Measurements from ENCODE around the gene EP400. TPM values are rescaled to one million over a fixed set of nuclear protein-coding genes. Genes with fewer than 3 reads are reported as not detected.

The EP400 gene
- total and polyA plus RNA-seq, 9 of the 15 experiments (the other 6 are each of a cell fraction or from before 2014, with no cell fraction given) = 4.5 to 58.0 (median 7.0) TPM

DNA sequence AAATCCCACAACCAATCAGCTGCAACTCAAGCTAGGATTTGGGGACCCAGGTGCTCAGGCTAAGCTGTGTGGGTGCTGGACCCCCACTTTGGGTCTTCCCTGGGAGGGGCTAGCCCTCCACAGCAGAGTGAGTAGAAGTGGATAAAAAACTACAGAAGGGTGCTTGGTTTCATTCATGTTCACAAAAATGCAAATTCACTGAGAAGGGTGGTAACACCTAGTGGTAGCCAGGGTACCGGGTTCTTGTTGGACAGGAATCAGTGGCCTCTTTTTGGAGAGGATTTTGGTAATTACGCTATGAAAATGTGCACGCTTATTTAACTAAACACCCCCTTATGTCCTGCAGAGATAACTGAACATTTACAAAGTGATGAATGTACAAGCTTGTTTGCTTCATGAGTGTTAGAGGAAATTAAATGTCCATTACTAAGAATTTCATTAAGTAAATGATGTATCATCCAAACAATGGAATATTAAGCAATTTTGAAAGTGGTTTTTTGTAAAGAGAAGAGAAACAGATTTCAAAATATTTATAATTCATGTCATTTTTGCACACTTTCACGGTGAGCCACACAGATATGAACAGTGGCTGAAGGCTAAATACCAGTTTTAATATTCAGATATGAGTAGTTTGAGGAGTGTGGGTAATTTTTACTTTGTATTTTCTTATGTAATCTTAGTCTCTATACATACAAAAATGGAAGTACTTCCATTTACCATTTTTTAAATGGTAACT lies 116.0 kb downstream of the EP400 start (continued):
- TF ChIP-seq, protein P1, sequence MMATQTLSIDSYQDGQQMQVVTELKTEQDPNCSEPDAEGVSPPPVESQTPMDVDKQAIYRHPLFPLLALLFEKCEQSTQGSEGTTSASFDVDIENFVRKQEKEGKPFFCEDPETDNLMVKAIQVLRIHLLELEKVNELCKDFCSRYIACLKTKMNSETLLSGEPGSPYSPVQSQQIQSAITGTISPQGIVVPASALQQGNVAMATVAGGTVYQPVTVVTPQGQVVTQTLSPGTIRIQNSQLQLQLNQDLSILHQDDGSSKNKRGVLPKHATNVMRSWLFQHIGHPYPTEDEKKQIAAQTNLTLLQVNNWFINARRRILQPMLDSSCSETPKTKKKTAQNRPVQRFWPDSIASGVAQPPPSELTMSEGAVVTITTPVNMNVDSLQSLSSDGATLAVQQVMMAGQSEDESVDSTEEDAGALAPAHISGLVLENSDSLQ (IDR thresholded peaks at IDR 0.05) = no peak
- TF ChIP-seq CREB1 (IDR thresholded peaks at IDR 0.05) (no peak), CREB1 (CRISPR knock-in tag; IDR thresholded peaks at IDR 0.05) (no peak), SAFB (IDR thresholded peaks at IDR 0.05; ENCODE audit: borderline replicate concordance, low read depth, low read length) (no peak), YBX1 (IDR thresholded peaks at IDR 0.05) (no peak), NELFE (IDR thresholded peaks at IDR 0.05; ENCODE audit: insufficient read depth, insufficient read length) (no peak), SMARCA5 (IDR thresholded peaks at IDR 0.05) (no peak), RBM25 (IDR thresholded peaks at IDR 0.05; ENCODE audit: low read depth, low read length, severe bottlenecking) (no peak)

DNA sequence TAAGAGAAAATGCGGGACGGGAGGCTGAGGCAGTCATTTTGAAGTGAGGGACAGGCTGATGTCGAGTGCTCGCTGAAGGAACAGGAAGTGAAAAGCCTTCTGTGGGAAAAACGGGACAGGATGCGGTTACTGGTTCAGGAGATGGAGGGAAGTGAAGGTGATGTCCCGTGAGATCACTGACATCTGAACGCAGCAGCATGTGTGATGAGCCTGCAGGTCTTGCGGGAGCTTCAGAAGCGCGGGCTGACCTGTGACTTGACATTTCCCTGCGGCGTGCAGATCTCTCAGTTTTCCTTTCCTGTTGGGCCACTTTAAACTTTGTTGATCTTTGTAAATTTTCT lies 116.6 kb downstream of the EP400 start:
- Histone ChIP-seq H3K27ac (ENCODE audit: extremely low read depth, low read depth, low read length) (no peak overlapping the region), H3K9ac (ENCODE audit: insufficient read depth in 1 of 2, low read depth in 2 of 2, low read length in 2 of 2) (no peak overlapping the region), H3K36me3 (ENCODE audit: control insufficient read depth, insufficient read depth, low read length) (peaks cover 96% of the 10 kb centered on the region; the same call in 2 of the 3 replicates), H2AFZ (ENCODE audit: low read depth, low read length) (no peak overlapping the region), H3K4me2 (ENCODE audit: insufficient read depth, low read length) (no peak overlapping the region), H4K20me1 (replicated peaks; ENCODE audit: control insufficient read depth, insufficient read depth, low read length) (peaks cover 4% of the 10 kb centered on the region; the same call in 1 of the 2 replicates), H3K4me3 (no peak overlapping the region), H3K9me1 (ENCODE audit: control insufficient read depth, insufficient read depth, low read length) (no peaks in the 10 kb centered on the region), H3K79me2 (ENCODE audit: control insufficient read depth, insufficient read depth, low read length) (no peaks in the 10 kb centered on the region), H3K4me1 (replicated peaks in 1 of 2; ENCODE audit: control insufficient read depth in 2 of 2, insufficient read depth in 2 of 2, low read length in 2 of 2) (no peaks in the 10 kb centered on the region), H3K27me3 (ENCODE audit: control insufficient read depth in 2 of 2, insufficient read depth in 2 of 2, low read length in 2 of 2) (no peaks in the 10 kb centered on the region), H3K9me3 (replicated peaks; ENCODE audit: control insufficient read depth, insufficient read depth, low read depth, low read length) (no peaks in the 10 kb centered on the region)
- WGBS (ENCODE audit: insufficient coverage, low coverage, missing lambda C conversion rate) = 94% methylated on average over 10 of the region's 13 CpGs
- CTCF ChIA-PET (ENCODE audit: low intra/inter-chr PET ratio) = no interaction called here
- ATAC-seq (no peak), FAIRE-seq (no peak), DNase-seq (ENCODE audit: extremely low read depth in 1 of 4, low spot score in 3 of 4) (no peak)
- intact Hi-C loops (cut with micrococcal nuclease) = no loop called here
- no TSS peak for BruUV-seq (replicated peaks)
- POLR2A ChIA-PET = no interaction called here
- in situ Hi-C loops (cut with MboI) = no loop called here
- TF ChIP-seq, protein P2, sequence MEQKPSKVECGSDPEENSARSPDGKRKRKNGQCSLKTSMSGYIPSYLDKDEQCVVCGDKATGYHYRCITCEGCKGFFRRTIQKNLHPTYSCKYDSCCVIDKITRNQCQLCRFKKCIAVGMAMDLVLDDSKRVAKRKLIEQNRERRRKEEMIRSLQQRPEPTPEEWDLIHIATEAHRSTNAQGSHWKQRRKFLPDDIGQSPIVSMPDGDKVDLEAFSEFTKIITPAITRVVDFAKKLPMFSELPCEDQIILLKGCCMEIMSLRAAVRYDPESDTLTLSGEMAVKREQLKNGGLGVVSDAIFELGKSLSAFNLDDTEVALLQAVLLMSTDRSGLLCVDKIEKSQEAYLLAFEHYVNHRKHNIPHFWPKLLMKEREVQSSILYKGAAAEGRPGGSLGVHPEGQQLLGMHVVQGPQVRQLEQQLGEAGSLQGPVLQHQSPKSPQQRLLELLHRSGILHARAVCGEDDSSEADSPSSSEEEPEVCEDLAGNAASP (IDR thresholded peaks at IDR 0.05) = no peak
- TF ChIP-seq NR1H2 (CRISPR knock-in tag; IDR thresholded peaks at IDR 0.05) = no peak
- TF ChIP-seq NFRKB (IDR thresholded peaks at IDR 0.05; ENCODE audit: low read depth) = no peak
- TF ChIP-seq CCAR2 (IDR thresholded peaks at IDR 0.05; ENCODE audit: low read depth, low read length) = no peak
- no peak for TF ChIP-seq TAF1 (IDR thresholded peaks at IDR 0.05; ENCODE audit: control insufficient read depth, extremely low read depth, insufficient read depth, low read length, severe bottlenecking)
- no peak for TF ChIP-seq RB1 (IDR thresholded peaks at IDR 0.05; ENCODE audit: low read depth)
